H1 (cell line): ENCODE data around the gene SPTLC3. TPM values are rescaled to one million over a fixed set of nuclear protein-coding genes. Genes with fewer than 3 reads are reported as not detected.

Experiments
- POLR2AphosphoS5 ChIP-seq: IDR thresholded peaks from 2 replicates; pipeline ENCODE4 v1.6.1; 2011; ENCODE audit warnings: low read depth, low read length
- SUZ12 ChIP-seq: fragments of 200-600 bp; sonication (generic); IDR thresholded peaks from 2 replicates; pipeline ENCODE4 v1.6.1; 2012; ENCODE audit warnings: mild to moderate bottlenecking, inconsistent platforms, low read length, moderate library complexity, mixed read lengths
- polyA plus RNA-seq, 7 experiments: library from polyadenylated mRNA; depleted of rRNA in 3 of 7; stranded (reverse) in 5 of 7; unstranded in 2 of 7; fragments of >200 nt in 5 of 7; fragments of 200-250 nt in 2 of 7; gene quantifications; 1 replicate in 5 of 7; 2 replicates in 1 of 7; 4 replicates in 1 of 7; pipeline versions ENCODE4 v1.2.1 to v1.2.3, GENCODE V29; 2011 to 2013; ENCODE audit warnings: missing spikeins in 2 of 7, mixed read lengths in 2 of 7
- total RNA-seq: library from RNA; stranded (reverse); fragmentation: NEBNext Ultra II Directional; extraction: Animal tissue kit (Norgen Biotek cat#: 25700); gene quantifications from 2 replicates; pipeline ENCODE4 v1.2.1, GENCODE V29; 2021

SPTLC3 gene
- total and polyA plus RNA-seq, 2 of the 8 experiments (the other 6 are each of a cell fraction or from before 2014, with no cell fraction given): 0.23 to 0.82 TPM

GRCh38 chr20:13200767-13201500 lies 192.2 kb downstream of the SPTLC3 start (continued):
- TF ChIP-seq SUZ12 (no peak), POLR2AphosphoS5 (no peak)
- TF ChIP-seq, all 59 proteins: peak for 0
